Stimulated activated CD4-positive, alpha-beta T cell treated with anti-CD3 and anti-CD28 coated beads, TNF-alpha, amount 100 ng/mL, for 1 hour (primary cell): Measurements from ENCODE around the gene LRRC8C.
"Not testable (repeated sequence)": the region's sequence is repeated elsewhere in the genome, so short reads cannot be mapped to it uniquely, and the experiment has no call there.

Experiments used
- DNase-seq, 3 donors: peaks; one replicate each; pipeline ENCODE4 v3.0.0-alpha.2; 2020; ENCODE audit warnings: low read depth in 3 of 3, low spot score in 1 of 3

The LRRC8C gene

DNA sequence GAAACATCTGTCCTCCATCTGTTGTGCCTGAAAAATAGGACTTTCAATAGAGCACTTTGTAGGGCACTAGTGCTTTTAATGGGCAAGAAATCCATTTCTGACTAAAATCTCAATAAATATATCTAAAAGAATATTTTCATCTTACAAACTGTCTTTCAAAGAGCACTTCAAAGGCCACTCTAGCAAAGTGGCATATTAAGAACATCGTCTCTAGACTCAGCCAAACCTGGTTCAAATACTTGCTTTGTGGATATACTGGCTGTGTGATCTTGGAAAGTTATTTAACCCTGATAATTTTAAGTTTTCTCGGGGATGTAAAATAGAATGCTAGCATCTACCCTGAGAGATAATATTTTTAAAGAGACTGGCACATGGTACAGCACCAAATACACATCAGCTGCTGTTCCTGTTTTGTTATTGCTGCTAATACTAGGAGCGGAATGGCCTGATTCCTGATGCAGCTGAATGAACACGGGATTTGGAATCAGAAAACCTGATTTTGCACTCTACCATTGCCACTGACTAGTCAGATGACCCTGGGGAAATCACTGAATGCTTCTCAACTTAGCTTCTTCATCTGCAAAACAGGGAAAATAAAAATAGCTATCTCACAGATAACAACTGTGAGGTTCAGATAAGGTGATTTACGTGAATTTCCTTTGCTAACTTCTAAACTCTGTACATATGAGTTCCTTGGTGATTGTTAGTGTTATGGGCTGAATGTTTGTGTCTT lies 25.2 kb upstream of the LRRC8C start:
- no peak for DNase-seq

GRCh38 chr1:89608319-89608983 lies 24.5 kb upstream of the LRRC8C start:
- peak in 2 of 3 donors; percentile 22 to 37 for DNase-seq

- peak in 1 of 3 donors; percentile 34 for DNase-seq
Observed at GRCh38 chr1:89608984-89609725, 23.8 kb upstream of the LRRC8C start.

- DNase-seq, result no peak
Observed at GRCh38 chr1:89609781-89610456, 23.0 kb upstream of the LRRC8C start.

- DNase-seq, result no peak
Observed at GRCh38 chr1:89610457-89611011, 22.4 kb upstream of the LRRC8C start.

DNA sequence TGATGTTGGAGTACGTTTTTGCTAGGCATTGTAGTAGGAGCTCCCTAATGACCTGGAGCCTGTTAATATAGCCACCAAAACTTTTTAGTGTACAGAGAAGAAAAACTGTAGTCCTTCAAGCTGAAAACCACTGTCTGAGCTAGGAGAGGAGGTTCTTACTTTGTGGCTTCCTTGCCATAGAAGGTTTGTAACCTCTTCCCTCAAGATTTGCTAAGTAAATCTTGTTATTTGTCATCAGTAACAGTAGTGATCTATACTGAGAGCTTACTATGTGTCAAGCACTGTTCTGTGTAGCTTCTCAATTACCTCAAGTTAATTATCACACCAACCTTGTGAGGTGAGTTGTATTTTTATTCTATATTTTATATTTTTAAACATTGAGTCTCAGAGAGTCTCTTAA lies 21.2 kb upstream of the LRRC8C start:
- no peak for DNase-seq

DNA sequence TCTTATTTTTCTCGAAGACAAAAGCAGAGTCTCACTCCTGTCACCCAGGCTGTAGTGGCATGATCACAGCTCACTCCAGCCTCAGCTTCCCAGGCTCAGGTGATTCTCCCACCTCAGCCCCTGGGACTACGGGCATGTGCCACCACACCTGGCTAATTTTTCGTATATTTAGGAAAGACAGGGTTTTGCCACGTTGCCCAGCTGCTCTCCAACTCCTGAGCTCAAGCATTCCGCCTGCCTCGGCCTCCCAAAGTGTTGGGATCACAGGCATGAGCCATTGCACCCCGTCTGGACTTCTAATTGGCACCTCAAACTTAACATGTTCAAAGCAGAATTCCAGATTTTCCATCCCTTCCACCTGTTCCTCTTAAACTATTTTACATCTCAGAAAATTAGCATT lies 19.0 kb upstream of the LRRC8C start:
- DNase-seq, result no peak

- DNase-seq, result no peak
Observed at GRCh38 chr1:89615676-89616598, 17.0 kb upstream of the LRRC8C start.

GRCh38 chr1:89616844-89617627 lies 15.9 kb upstream of the LRRC8C start:
- DNase-seq, result no peak

DNA sequence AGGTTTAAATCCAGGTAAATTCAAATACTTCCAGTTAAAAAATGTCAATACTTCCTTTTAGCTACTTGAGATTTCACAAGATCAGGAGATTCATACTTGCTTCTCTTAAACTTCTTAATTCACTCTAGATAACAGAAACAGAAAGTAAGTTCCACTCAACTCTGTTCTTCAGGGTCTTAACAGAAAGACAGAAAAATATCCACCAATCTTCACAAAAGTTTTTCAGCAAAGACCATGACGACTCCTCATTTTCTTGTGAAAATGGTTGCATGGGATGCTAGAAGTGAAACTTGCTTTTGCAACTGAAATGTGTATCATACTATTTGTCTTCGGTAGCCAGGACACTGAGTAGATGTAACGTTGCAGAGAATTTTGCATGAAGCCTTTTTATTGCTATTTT lies 12.3 kb upstream of the LRRC8C start:
- DNase-seq, result no peak

- DNase-seq, result no peak
Observed at GRCh38 chr1:89622895-89623294, 10.0 kb upstream of the LRRC8C start.

DNA sequence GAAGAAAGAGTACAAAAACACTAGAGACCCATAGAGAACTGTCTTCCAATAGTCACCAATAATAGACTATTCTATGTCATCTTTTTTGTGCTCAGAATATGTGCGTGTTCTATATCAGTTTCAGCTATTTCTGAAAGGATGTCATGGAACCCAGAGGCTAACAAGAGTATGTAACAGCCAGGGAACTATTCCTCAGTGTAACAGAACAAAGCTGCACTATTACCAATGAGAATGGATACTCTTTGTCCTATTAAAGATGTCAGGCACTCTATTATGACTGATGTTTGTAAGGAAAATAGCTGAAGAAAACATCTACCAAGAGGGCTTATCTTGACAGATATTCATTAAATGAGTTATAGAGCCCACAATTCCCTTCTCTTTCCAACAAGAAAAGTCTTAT lies 8.6 kb upstream of the LRRC8C start:
- DNase-seq, result no peak

DNA sequence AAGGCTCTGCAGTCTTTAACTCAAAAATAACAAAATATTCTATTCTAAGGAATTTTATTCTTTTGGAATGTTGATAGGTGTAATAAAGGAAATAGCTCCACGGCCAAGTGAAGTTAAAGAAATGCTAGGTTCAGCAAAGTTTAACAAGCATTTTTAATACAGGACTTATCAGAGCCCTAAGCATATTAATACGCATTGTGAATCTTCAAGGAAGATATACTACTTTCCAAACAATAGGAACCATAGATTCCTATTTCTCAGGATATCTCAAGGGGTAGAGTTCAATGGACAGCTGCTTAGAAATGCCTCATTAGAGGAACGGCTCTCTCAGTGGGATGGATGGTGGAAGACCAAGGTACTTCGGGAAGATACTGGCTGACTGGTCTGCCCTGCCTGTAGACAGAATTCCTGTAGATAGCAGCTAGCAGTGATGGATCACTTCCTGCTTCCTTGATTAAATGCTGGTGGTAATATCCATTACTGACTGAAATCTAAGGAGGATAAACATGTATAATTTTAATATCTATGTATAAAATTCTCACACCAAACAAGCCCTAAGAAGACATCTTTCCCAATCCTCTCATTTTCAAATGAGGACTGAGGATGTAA lies 8.1 kb upstream of the LRRC8C start:
- no peak for DNase-seq

DNA sequence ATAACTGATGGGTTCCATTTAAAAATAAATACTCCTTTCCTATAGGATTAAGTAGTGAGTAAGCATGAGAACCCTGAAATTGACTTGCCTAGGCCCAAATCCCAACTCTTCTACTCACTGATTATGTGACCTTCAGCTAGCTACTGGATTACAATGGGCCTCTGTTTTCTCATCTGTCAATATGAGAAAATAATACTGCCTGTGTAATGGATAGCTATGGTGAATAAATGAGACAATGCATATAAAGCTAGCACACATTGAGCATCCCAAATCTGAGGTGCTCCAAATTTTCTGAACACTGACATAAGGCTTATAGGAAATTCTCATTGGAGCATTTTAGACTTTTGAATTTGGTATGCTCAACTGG lies 5.3 kb upstream of the LRRC8C start:
- DNase-seq, result no peak

- DNase-seq, result no peak
Observed at GRCh38 chr1:89629146-89629545, 3.8 kb upstream of the LRRC8C start.

DNA sequence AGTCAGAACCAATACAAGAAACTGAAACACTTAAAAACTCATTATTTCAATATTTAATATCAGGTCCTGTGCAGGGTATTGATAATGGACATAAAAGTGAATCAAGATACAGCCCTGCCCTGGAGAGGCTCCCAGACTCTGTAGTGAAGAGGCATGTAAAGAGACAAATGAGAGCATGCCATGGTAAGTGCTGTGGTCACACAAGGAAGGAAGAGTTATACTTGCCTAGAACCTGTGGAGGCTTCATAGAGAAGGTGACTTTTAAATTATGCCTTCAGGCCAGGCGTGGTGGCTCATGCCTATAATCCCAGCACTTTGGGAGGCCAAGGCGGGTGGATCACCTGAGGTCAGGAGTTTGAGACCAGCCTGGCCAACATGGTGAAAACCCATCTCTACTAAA lies 3.3 kb upstream of the LRRC8C start:
- DNase-seq, result not testable (repeated sequence)

DNA sequence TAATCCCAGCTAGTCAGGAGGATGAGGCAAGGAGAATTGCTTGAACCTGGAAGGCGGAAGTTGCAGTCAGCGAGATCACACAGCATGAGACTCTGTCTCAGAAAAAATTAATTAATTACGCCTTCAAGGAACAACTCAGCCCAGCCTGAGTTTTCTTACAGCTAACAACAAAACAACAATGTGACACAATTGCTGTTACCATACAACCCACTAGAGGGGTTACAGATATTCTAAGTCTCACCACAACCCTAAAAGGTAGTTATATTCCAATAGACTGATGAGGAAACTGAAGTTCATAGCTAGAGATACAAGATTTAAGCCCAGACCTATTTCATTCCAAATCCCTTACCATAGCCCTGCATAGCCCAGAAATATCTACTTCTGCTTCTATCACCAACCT lies 2.9 kb upstream of the LRRC8C start:
- no peak for DNase-seq

DNA sequence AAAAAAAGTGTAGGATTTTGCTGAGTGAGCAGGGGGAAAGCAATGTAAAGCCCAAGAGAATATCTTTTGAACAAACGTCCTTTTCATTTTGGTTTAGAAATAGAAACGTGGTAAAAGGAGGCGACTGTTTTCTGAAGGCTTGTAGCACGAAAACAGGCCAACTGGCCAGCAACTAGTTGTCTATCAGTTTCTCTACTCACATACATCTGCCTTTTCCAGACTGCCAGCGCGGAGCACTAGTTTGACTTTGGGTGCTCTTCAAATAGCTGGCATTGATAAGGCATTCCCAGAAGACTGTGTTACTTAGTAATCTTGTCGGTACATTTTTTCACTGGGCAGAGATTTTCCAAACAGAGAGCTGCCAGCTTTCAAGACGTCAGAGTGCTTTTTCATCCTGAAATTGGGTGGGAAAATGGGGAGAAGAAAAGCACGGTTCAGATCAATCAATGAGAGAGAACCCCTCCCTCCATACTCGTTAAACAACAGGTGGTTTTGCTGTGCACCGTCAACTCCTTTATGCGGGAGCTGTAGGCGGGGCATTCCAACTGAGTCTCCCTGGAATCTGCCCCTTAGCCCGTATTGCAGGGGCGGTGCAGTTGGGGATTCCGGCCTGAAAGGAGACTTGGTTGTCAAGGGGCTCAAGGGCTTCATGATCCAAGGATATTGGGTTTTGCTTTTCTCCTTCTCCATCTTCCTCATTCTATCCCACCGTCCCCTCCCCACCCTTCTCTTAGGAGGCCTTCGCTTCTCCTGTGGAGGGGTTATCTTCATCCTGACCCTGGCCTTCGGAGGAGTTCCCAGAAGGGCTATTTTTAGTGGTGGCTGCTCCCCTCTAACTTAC lies 884 bp upstream of the LRRC8C start:
- DNase-seq, result no peak
